HG03571 (cell line): ENCODE data around the gene NELFCD.
"Not testable (repeated sequence)": the region's sequence is repeated elsewhere in the genome, so short reads cannot be mapped to it uniquely, and the experiment has no call there.

Experiments
- ATAC-seq: cut with Tn5 transposase; IDR thresholded peaks from one replicate; pipeline ENCODE4 v1.9.1; 2021; ENCODE audit not compliant: unreplicated experiment

NELFCD gene

GRCh38 chr20:58973179-58973578, 7.9 kb upstream of the NELFCD start:
- ATAC-seq, result no peak

GRCh38 chr20:58973866-58974265, 7.2 kb upstream of the NELFCD start:
- no peak for ATAC-seq

- ATAC-seq, result no peak
These were observed 5.7 kb upstream of the NELFCD start for GRCh38 chr20:58975353-58975752.

- ATAC-seq, result no peak
These were observed 4.9 kb upstream of the NELFCD start for GRCh38 chr20:58976061-58976730.

GRCh38 chr20:58978351-58979190, 2.5 kb upstream of the NELFCD start:
- ATAC-seq, result no peak

- ATAC-seq, result no peak
These were observed 740 bp downstream of the NELFCD start for GRCh38 chr20:58981628-58982364.

GRCh38 chr20:58982406-58983114, 1.5 kb downstream of the NELFCD start:
- ATAC-seq, result no peak

- ATAC-seq, result not testable (repeated sequence)
These were observed 2.0 kb downstream of the NELFCD start for GRCh38 chr20:58983115-58983468.

- no peak for ATAC-seq
These were observed 3.6 kb downstream of the NELFCD start for GRCh38 chr20:58984691-58985090.

GRCh38 chr20:58985656-58986055, 4.6 kb downstream of the NELFCD start:
- no peak for ATAC-seq

- no peak for ATAC-seq
These were observed 5.4 kb downstream of the NELFCD start for GRCh38 chr20:58986286-58986967.

- ATAC-seq, result no peak
These were observed 6.0 kb downstream of the NELFCD start for GRCh38 chr20:58986968-58987517.

- ATAC-seq, result no peak
These were observed 6.9 kb downstream of the NELFCD start for GRCh38 chr20:58987790-58988564.

- ATAC-seq, result no peak
These were observed 7.5 kb downstream of the NELFCD start for GRCh38 chr20:58988565-58988882.

- ATAC-seq, result no peak
These were observed 8.1 kb downstream of the NELFCD start for GRCh38 chr20:58989196-58989595.

GRCh38 chr20:58990651-58991445, 9.8 kb downstream of the NELFCD start:
- ATAC-seq, result no peak

GRCh38 chr20:58991715-58992114, 10.7 kb downstream of the NELFCD start:
- ATAC-seq, result no peak

- no peak for ATAC-seq
These were observed 11.9 kb downstream of the NELFCD start for GRCh38 chr20:58992911-58993310.
